Heart left ventricle (tissue), 13 donors: ENCODE measurements around the gene CLDN11.

Experiments used
- POLR2A ChIP-seq, 2 donors: fragments of 450-650 bp; IDR thresholded peaks; one replicate each; pipeline ENCODE4 v1.6.1; 2017; ENCODE audit warnings: antibody characterized with exemption in 2 of 2, mild to moderate bottlenecking in 2 of 2, moderate library complexity in 2 of 2
- TF ChIP-seq, protein P1 (sequence below), 12 donors: fragments of 200-600 bp; sonication (generic) in 4 of 12; IDR thresholded peaks; one replicate each; pipeline versions ENCODE4 v1.5.0 to v1.8.0; 2018 to 2022; ENCODE audit warnings: antibody characterized with exemption in 12 of 12, mild to moderate bottlenecking in 5 of 12
- donor health status: ischemic (EF 13 %, LVEDD 7.1; RV severe dilation, severe dysfunction).
- donor health status: DM: no; HTN: yes; CAD: no.
- donor health status: DM: no; HTN: no; CAD: no.
- donor health status: ischemic (EF 25% LVEDD 6.9; RV normal size, moderate dysfunction).
- donor health status: ischemic (EF 25% LVEDD 5.7; RV mildly dilated, moderate dysfunction).
- donor health status: ischemic (EF 35%, LVEDD 5.7; RV mildly dilated, moderate dysfunction).
- donor health status: nonischemic (EF 11% LVEDD 7.7; RV severe dilation, severe dysfunction).
- donor health status: DM: yes; HTN: yes; CAD: no.
- donor health status: PGD.
- donor health status: ischemic (EF 29% LVEDD 5.4; RV normal size, mild dysfunction).
- donor health status: nonischemic (EF 23%, LVEDD 6.1; RV moderate dilation, normal function).

DNA sequence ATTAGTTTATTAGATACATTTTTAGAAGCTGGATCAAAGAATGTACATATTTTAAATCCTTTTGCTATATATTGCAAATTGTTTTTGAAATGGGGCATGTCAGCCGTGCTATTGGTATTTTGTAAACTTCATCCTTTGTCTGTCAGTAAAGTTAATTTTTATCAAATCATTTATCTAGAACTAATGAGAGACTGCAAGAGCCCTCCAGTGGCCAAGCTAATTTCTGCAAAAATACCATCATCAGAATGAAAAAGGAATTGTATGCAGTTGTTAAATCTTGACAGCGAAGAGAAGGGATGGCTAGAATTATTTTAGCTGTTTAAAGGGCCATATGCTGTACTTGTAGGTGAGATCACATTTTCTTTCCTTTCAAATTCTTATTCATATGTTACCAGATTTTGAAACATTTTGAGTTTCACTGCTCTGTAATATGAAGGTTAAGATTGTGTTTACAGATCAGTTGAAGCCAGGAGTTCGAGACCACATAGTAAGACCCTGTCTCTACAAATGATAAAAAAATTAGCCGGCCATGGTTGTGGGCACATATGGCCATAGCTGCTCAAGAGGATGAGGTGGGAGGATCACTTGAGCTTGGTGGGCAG, 8.1 kb upstream of the CLDN11 start:
- TF ChIP-seq, protein P1, sequence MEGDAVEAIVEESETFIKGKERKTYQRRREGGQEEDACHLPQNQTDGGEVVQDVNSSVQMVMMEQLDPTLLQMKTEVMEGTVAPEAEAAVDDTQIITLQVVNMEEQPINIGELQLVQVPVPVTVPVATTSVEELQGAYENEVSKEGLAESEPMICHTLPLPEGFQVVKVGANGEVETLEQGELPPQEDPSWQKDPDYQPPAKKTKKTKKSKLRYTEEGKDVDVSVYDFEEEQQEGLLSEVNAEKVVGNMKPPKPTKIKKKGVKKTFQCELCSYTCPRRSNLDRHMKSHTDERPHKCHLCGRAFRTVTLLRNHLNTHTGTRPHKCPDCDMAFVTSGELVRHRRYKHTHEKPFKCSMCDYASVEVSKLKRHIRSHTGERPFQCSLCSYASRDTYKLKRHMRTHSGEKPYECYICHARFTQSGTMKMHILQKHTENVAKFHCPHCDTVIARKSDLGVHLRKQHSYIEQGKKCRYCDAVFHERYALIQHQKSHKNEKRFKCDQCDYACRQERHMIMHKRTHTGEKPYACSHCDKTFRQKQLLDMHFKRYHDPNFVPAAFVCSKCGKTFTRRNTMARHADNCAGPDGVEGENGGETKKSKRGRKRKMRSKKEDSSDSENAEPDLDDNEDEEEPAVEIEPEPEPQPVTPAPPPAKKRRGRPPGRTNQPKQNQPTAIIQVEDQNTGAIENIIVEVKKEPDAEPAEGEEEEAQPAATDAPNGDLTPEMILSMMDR (IDR thresholded peaks at IDR 0.05): peak in 11 of 12 donors; percentile 22 to 62 (median 43)
- no peak for TF ChIP-seq POLR2A (IDR thresholded peaks at IDR 0.05)
